ENCODE results near the gene THRB.
A peak's percentile ranks its signal among the peaks of the same experiment; 100 is the strongest.
"Not testable (repeated sequence)": the region's sequence is repeated elsewhere in the genome, so short reads cannot be mapped to it uniquely, and the experiment has no call there.

The THRB gene

DNA sequence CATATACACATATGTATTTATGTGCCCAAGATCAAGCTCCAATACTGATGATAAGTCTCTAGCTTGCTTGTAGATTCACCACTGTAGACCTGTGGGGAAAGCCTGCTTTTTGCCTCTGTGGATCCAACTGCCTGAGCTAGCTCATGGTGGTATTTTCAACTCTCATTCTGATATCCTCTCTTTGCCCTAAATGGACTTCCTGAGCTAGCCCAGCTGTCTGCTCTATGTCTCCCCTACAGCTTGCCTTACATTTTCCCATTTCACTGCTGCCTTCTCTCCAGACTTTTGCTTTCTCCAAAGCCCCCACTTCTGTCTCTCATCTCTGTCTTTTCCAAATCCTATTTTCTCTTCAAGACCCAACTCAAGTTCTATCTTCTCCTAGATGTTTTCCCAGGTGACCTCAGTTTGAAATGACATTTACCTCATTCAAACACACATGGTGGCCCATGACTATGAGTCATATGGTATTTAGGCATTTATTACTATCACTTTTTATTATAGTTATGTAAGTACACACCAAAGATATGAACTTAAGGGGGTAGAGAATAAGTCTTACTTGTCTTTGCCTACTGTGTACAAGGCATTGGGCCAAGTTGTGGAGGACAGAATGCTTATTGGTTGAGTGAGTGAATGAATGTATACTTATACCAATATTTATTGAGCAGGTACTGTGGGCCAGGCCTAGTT is 357.9 kb downstream of the THRB start:
- DNase-seq, result no peak

DNA sequence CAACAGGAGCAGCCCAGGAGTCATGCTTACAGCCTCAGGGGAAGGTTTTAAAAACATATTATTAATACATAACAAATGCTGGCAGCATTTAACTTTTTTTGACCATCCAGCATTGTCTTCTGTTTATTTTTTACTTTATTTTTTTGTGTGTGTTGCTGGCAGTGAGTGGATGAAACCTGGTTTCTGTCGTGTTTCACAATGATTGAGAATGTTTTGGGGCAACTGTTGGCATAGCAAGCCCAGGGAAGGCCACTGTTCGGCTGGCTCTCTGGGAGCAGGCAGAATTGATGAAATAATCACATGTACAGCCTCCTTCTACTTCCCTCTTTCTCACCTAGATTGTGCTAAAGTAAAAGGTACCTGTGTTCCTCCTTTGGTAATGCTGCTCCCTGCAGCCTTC is 359.4 kb downstream of the THRB start:
- DNase-seq, result no peak

DNA sequence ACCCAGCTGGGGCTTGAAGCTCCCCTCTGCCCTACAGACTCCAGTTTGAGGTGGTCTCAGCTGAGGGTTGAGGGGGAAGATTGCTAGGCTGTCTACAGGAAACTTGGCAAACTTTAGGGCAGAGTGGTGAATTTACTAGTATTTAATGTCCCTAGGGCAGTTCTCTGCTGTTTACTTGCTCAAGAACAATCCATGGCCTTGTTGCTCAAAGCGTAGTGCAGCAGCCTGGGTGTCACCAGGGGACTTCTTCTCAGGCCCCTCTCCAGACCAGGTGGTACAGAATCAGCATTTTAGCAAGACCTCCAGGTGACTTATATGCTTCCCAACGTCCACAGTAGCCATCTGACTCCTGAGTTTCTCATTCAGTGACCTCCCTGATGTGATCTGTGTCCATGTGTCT is 360.7 kb downstream of the THRB start:
- DNase-seq, result no peak

DNA sequence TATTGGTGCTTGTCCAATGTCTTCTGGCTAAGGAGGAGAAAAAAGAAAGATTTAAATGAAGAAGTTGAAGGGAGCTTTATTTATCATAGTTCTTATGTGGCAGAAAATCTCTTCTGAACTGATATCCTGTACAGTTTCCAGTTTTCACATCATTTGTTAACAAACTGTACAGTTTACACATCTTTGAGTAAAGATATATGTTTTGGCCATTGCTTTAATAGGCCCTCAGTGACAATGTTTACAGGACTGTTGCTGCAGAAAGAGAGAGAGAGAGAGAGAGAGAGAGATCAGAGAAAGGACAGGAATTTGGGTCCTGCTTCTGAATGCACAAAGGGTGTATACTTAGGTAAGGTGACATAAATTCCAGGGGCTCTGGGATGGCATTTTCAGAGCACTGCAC is 361.2 kb downstream of the THRB start:
- no peak for DNase-seq

DNA sequence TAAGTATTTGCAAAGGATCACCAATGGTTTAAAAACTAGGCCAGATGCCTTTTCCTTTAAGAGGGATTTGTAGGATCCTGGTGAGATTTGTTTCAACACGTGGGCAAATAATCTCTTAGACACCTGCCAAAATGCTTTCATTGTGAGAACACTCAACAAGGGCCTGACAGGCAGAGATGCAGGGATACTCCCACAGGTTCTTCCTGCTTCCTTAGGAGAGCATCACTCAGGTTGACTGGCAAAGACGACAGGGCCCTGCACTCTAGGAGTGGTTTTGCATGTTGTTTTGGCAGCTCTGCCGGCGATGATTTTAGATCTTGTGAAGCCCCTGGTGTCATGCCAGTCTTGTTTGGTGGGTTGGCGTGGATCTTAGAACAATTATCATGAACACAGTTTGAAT is 365.1 kb downstream of the THRB start:
- DNase-seq, result no peak

DNA sequence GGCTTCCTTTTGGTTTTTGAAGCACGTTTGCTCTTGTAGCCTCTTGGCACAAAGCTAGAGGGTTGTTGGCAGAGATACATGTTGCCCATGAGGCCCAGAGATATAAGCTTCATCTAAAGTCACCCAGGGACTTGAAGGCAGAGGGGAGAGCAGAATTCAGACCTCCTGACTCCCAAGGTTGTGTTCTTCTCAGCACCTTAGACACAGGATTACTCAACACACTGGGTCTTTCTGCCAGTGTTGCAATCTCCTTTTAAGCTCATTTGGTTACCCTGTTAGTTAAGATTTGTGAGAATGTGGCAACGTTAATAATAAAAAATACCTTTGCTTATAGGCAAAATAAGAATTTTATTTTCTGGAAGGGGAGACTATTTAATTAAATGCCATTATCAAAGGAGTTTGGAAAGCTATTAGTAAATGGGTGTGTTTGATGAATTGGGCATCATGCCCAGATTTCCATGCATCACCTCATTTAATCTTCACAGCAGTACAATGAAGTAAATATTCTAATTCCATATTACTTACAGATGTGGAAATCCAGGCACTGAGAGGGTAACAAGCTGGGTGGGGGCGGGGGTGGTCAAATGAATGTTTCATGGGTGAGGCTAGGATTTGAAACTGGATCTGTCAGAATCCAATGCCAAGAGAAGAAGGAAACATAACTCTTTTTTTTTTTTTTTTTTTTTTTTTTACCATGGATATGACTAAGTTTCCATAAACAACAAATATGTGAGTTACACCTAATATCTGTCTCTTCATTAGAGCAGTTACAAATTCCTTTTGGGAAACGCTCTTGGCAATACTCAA is 366.2 kb downstream of the THRB start:
- DNase-seq, result no peak

DNA sequence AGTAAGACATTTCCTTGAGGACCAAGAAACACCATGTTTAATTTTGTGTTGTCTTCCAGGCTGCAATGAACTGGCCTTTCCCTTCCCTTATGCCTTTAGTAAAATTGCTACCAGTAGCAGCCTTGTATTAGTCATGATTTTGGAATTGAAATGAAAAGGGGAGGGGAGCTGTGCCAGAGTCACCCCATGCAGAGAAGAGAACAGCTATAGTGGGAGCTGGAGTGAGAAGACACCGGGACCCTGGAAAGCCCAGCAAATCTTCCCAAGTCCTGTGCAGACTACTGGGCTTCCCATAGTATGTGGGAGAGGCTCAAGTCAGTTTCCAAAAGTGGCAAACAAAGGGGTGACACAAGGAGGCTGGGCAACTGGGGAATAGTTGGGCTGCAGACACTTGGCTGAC is 371.1 kb downstream of the THRB start:
- DNase-seq, result no peak

DNA sequence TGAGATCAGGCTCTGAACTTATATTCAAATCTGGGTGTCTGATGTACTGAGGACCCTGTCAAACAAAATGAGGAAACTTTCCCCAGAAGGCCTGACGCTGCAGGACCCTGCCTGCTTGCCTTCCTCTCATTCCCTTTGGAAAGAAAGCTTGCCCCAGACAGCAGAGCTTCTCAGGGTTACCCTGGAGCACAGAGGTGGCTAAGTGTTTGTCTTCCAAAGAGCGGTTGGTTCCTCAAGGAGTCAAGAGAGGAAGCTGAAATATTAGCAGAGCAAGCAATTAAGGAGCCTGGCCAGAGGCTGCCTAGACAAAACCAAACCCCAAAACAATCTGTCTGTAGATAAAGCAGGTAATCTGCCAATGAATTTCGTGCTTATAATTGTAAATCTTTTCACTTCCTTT is 374.2 kb downstream of the THRB start:
- DNase-seq, result no peak

DNA sequence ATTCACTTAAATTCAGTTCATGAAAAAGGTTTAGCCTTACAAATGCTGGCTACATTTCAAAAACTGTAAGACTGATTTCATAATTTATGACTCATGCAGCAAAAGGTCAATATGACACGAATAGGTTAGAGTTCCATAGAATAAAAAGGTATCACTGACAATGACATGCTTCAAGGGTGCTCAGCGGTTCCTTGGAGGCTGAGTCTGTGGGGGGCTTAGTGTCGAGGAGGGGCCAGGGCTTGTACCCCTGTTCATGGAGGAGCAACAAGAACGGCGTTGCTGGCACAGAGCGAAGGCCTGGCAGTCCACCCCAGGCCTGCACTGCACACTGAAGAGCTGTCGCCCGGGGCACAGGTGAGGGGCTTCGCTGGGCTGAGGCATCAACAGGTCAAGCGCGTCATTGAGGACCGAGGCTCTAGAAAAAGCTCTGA is 375.3 kb downstream of the THRB start:
- no peak for DNase-seq

DNA sequence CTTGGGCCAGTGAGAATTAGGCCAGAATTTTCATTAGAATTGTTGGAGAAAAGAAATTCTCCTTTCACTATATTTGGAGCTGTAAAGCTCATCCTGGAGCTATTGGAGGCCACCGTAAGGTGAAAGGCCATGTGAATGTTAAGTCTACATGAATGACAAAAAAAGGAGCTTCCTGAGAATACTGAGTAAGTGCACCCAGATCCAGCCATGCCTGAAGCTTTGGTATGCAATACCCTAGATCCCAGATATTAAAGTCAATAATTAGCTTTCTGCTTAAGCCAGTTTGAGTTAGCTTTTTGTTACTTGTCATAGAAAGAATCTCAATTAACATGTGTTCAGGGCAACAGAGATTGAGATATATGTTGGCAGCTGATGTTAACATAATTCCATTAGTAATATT is 377.1 kb downstream of the THRB start:
- no peak for DNase-seq

DNA sequence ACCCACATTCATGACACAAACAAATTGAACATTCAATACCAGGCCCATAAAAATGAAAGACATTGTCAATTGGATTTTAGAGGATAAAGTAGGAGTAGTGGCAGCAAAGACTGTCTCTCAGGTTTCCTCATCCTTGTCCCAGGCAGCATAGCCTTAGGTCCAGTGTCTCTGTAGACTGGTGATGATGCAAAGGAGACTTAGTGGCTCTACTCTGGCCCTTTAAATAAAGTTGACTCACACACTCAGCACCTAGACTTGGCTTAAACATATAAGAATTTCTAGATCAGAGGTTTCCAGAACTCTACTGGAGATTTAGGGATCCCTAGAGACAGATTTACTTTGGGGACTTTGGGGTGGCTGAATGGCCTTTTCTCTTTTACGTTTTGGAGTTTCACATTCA is 382.9 kb downstream of the THRB start:
- DNase-seq, result no peak

DNA sequence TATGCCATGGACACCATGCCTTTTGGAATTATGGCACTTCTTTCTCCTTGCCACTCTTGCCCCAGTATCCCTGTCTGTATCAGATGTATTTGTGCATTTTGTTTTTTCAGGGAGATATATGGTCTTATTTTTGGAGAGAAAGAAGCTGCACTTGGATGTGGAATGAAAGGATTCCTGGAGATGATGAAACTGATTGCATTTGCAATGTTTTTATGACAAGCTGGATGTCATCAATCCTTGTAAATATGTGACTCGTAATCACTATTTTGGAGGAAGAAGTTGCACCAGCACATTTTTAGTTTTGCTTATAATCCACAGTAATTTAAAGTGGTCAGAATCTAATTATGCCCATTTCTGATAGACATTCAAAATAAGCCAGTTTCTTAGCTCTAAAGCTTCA is 384.6 kb downstream of the THRB start:
- DNase-seq, result no peak

DNA sequence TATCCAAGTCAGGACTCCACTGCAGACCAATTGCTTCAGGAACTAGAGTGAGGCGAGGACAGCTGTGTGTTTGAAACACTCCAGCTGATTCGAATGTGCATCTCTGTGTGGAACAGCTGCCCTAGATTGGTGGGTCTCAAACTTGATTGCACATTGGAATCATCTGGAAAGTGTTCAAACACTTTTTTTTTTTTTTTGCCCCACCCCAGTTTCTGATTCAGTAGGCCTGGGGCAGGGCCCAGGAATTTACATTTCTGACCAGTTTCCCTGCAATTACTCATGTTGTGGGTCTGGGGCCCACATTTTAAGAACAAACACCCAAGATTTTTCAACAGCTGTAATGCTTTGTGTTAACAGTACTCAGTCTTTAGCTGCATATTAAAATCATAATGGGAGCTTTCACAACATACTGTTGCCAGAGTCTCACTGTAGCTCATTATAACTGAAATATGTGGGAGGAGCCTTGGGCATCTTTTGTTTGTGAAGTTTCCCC is 392.9 kb downstream of the THRB start:
- no peak for DNase-seq

DNA sequence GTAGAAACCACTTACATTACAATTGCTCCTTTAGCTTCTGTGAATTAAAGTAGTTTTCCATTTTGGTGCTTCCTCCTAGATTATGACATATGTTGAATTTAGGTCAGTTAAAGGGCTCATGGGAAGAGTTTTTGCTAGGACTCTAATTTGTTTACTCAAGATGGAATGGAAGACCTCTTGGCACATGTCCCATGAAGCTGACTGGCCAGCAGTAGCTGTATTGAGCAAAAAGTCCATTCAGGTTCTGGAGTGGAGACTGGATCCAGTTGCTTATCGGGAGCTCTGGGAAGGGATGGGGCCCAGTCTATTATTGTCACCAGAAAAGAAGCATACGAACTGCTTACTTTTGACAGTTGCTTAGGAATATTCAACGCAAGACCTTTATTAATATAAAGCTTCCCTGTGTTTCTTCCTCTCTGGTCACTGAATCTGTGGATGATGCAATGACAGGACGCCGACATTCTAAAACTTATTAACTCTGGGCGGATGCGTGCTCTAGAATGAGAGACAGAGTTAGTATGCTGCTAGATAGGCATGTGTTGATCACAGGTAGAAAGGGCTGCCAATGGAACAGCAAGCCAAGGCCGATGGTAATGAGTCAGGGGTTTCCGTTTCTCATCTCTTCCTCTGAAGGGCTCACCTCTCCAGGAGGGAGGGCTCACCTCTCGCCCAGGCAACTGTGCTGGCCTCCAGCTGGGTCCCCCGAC is 393.8 kb downstream of the THRB start:
- DNase-seq, result no peak

DNA sequence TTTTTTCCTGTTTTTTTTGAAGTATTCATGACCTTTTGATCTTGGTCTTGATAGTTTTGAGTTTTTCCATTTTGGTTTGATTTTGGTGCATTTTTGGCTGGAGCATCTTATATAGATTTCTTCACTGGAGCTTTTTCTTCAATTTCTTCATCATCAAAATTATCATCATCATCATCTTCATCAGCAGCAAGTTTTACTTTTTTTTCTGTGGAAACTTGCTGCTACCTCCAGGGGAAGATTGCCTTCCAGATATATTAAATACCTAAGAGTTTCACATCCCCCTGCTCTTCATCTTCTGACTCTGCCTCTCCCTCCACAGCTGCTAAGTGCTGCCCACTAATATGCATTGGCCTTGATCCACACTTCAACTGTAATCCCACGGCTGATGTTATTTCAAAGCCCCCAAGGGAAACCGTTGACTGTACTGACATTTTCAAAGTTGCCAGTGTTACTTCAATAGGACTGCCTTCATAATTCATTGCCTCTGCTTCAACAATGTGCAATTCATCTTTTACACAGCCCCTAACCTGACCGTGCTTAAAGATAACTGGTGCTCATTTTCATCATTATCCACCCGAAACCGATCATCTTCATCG is 397.9 kb downstream of the THRB start:
- no peak for DNase-seq

DNA sequence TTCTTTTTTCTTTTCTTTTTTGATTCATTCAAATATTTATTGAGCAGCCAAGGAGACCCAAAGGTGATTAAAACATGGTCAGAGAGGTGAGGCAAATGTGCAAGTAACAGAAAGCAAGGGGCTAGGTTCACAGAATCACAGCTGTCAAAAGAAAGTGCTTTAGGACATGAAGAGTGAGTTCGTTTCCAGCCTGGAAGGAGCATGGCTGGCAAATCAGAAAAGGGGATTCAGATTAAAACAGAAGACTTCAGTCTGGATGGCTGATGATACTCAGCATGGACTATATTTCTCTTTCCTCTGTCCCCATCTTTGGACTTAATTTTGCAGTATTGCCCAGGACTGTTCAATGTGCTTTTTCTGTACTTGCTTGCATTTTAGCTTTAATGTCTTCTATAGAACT is 398.4 kb downstream of the THRB start:
- DNase-seq, result no peak

DNA sequence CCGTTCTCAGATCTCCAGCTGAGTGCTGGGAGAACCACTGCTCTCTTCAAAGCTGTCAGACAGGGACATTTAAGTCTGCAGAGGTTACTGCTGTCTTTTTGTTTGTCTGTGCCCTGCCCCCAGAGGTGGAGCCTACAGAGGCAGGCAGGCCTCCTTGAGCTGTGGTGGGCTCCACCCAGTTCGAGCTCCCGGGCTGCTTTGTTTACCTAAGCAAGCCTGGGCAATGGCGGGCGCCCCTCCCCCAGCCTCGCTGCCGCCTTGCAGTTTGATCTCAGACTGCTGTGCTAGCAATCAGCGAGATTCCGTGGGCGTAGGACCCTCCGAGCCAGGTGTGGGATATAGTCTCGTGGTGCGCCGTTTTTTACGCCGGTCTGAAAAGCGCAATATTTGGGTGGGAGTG is 399.8 kb downstream of the THRB start:
- not testable (repeated sequence) for DNase-seq

DNA sequence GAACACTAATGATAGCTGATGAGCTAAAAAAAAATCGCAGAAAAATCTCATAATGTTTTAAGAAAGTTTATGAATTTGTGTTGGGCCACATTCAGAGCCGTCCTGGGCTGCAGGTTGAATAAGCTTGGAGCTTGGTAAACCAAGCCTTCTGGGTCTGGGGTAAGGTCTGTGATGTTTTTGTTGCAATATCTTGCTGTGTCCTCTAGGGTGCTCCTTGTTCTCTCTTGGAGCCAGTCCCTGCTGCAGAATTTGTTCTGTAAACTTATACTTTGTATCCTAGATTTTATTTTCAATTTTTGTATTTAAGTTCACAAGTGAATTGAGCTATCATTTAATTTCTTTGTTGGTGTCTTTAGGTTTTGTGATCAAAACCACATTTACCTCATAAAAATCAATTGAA is 405.9 kb downstream of the THRB start:
- no peak for DNase-seq

DNA sequence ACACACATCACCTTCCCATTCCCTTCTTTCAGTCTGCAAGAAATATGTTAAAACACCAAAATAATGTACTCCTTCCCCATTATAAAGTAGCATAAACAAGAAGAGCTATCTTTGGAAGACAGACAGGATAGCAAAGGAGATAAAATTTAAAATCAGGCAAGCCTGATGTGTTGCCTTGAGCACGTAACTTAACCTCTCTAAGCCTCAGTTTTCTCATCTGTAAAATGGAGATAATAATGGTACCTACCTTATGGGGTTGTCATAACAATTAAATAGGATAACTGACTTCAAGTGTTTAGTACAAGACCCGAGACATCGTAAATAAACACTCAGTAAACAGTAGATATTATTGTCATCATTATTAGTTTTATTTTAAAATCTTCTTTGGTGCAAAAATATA is 407.2 kb downstream of the THRB start:
- no peak for DNase-seq

DNA sequence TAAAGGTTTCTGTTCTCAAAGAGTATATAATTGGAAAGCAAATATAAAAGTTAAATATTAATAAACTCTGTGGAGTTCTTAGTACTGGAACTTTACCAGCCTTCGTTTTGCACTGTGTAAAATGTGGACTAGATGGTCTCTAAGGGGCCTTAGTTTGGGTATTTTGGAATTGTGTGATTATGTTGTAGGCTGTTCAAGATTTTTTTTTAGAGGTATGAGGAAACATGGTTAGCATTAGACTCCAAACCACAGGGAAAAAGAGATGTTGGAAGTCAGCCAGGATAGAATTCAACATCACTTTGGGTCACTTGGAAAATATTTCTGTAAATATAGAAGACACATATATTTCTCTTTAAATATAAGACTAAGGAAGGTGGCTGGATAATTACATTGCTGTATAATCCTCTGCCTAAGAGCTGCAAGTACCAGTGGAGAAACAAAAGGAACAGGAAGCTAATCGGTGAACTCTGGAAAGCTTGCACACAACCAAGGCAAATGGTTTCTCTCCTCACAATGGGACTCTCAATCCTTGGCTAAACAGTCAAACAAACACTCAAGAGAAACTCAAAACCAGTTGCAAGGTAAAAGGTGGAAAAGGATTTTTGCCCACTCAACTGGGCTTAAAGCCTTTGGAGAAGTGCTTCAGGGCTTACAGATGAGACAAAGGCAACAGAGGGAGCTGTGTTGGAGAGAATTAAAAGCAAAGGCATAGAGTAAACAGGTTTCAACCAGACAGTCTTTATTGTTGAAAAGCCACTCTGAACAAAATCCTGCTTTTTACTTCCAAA is 407.8 kb downstream of the THRB start:
- DNase-seq, result peak; percentile 10

DNA sequence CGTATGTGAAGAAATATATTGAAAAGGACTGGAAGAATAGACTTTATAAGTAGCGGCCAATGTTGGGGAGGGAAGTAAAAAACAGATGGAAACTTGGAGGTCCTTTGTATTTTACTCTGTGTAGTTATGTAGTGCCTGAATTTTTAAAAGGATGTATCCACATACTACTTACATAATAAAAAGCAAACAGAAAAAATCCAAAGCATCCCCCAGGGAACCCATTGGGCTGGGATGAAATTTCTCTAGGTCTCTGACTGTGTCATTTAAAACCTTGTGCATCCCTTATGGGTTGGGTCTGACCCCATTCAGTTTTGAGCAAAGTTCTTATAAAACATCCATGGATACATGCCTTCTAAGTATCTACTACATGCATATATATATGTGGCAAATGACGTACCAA is 408.4 kb downstream of the THRB start:
- DNase-seq, result no peak

DNA sequence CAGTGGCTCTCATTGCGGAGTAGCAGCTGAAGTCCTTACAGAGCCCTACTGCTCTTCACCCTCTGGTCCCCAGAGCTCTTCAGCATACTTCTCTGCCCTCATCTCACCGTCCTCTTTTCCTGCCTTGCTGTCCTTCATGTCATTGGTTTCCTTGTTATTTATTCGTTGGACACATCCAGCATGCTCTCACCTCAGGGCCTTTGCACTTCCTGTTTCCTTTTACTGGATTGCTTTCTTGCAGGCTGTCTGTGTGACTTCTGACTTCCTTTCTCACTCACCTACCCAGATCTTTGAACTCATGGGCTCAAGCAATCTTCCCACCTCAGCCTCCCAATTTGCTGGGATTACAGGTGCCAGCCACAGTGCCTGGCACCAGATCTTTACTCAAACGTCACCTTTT is 422.5 kb downstream of the THRB start:
- DNase-seq, result no peak

DNA sequence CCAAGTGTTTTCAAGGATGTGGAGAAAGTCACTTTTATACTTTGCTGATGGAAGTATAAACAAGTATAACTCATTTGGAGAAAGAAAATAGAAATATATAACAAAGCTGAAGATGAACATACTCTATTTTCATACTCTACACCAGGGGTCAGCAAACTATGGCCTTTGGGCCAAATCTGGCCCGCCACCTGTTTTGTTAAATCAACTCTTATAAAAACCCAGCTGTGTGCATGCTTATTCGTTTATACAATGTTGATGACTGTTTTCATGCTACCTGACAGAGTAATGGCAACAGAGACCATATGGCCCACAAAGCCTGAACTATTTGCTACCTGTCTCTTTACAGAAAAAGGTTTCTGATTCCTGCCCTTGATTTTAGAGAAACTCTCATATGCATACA is 425.6 kb downstream of the THRB start:
- DNase-seq, result no peak

All from midbrain (tissue), 1 donor.